ENCODE data around the gene EPB41L1. TPM values are rescaled to one million over a fixed set of nuclear protein-coding genes. Genes with fewer than 3 reads are reported as not detected.

Gene EPB41L1
- polyA plus RNA-seq, 1 donor (not counting 4 experiments of a cell fraction or from before 2014, with no cell fraction given) = 1.2 TPM

GRCh38 chr20:36128463-36129159 lies 25.9 kb upstream of the EPB41L1 start:
- FAIRE-seq (no peak), DNase-seq (ENCODE audit: low read depth, low spot score) (no peak)
- Histone ChIP-seq H3K27me3 (ENCODE audit: control insufficient read depth, extremely low read depth, insufficient read depth, low read length) (no peaks in the 10 kb centered on the region), H2AFZ (ENCODE audit: control insufficient read depth, low read length) (no peak overlapping the region), H3K4me2 (ENCODE audit: control insufficient read depth, extremely low read depth, insufficient read depth, low read depth, low read length) (no peak overlapping the region), H3K4me1 (ENCODE audit: control insufficient read depth, extremely low read depth, insufficient read depth, low read length) (no peaks in the 10 kb centered on the region), H3K9me1 (ENCODE audit: control insufficient read depth, extremely low read depth, insufficient read depth, low read length) (peaks cover 5% of the 10 kb centered on the region), H3K4me3 (ENCODE audit: control insufficient read depth in 2 of 3, extremely low read depth in 1 of 3, insufficient read depth in 2 of 3, low read depth in 1 of 3, low read length in 3 of 3) (no peak overlapping the region), H4K20me1 (ENCODE audit: control insufficient read depth, extremely low read depth, insufficient read depth, low read length) (no peaks in the 10 kb centered on the region), H3K9me3 (ENCODE audit: control insufficient read depth, low read depth, low read length) (no peaks in the 10 kb centered on the region), H3K27ac (ENCODE audit: control insufficient read depth, insufficient read depth, low read length) (no peak overlapping the region), H3K36me3 (ENCODE audit: control insufficient read depth in 2 of 2, extremely low read depth in 1 of 2, insufficient read depth in 2 of 2, low read length in 2 of 2) (no peaks in the 10 kb centered on the region), H3K79me2 (ENCODE audit: control insufficient read depth, insufficient read depth, low read length) (no peaks in the 10 kb centered on the region), H3K9ac (ENCODE audit: control insufficient read depth, extremely low read depth, insufficient read depth, low read length) (no peak overlapping the region)
- dilution Hi-C loops (cut with MboI; ENCODE audit: extremely low pct_ligation_motif_present, low sequenced_read_pairs) = no loop called here
- TF ChIP-seq CTCF (optimal IDR thresholded peaks at IDR 0.05 in 1 of 3, IDR thresholded peaks at IDR 0.05 in 1 of 3, conservative IDR thresholded peaks at IDR 0.05 in 1 of 3; ENCODE audit: extremely low read depth in 1 of 3, insufficient read depth in 2 of 3, low read length in 3 of 3) = no peak
- TF ChIP-seq EZH2 (IDR thresholded peaks at IDR 0.05; ENCODE audit: low read length) = no peak

GRCh38 chr20:36129160-36129543 lies 25.4 kb upstream of the EPB41L1 start:
- Histone ChIP-seq H2AFZ (ENCODE audit: control insufficient read depth, low read length) (no peak overlapping the region), H3K4me1 (ENCODE audit: control insufficient read depth, extremely low read depth, insufficient read depth, low read length) (no peaks in the 10 kb centered on the region), H3K36me3 (ENCODE audit: control insufficient read depth in 2 of 2, extremely low read depth in 1 of 2, insufficient read depth in 2 of 2, low read length in 2 of 2) (no peaks in the 10 kb centered on the region), H4K20me1 (ENCODE audit: control insufficient read depth, extremely low read depth, insufficient read depth, low read length) (no peaks in the 10 kb centered on the region), H3K27me3 (ENCODE audit: control insufficient read depth, extremely low read depth, insufficient read depth, low read length) (no peaks in the 10 kb centered on the region), H3K9me1 (ENCODE audit: control insufficient read depth, extremely low read depth, insufficient read depth, low read length) (peaks cover 5% of the 10 kb centered on the region), H3K79me2 (ENCODE audit: control insufficient read depth, insufficient read depth, low read length) (no peaks in the 10 kb centered on the region), H3K4me2 (ENCODE audit: control insufficient read depth, extremely low read depth, insufficient read depth, low read depth, low read length) (no peak overlapping the region), H3K27ac (ENCODE audit: control insufficient read depth, insufficient read depth, low read length) (no peak overlapping the region), H3K4me3 (ENCODE audit: control insufficient read depth in 2 of 3, extremely low read depth in 1 of 3, insufficient read depth in 2 of 3, low read depth in 1 of 3, low read length in 3 of 3) (no peak overlapping the region), H3K9ac (ENCODE audit: control insufficient read depth, extremely low read depth, insufficient read depth, low read length) (no peak overlapping the region), H3K9me3 (ENCODE audit: control insufficient read depth, low read depth, low read length) (no peaks in the 10 kb centered on the region)
- no peak for DNase-seq (ENCODE audit: low read depth, low spot score)
- TF ChIP-seq CTCF (optimal IDR thresholded peaks at IDR 0.05 in 1 of 3, IDR thresholded peaks at IDR 0.05 in 1 of 3, conservative IDR thresholded peaks at IDR 0.05 in 1 of 3; ENCODE audit: extremely low read depth in 1 of 3, insufficient read depth in 2 of 3, low read length in 3 of 3) = no peak
- no peak for TF ChIP-seq EZH2 (IDR thresholded peaks at IDR 0.05; ENCODE audit: low read length)
- no peak for FAIRE-seq
- dilution Hi-C loops (cut with MboI; ENCODE audit: extremely low pct_ligation_motif_present, low sequenced_read_pairs) = no loop called here
